GM21447 (cell line): Measurements from ENCODE around the gene BCOR.

Experiments
- ATAC-seq: cut with Tn5 transposase; IDR thresholded peaks from one replicate; pipeline ENCODE4 v1.9.1; 2021; ENCODE audit not compliant: unreplicated experiment

BCOR gene

DNA sequence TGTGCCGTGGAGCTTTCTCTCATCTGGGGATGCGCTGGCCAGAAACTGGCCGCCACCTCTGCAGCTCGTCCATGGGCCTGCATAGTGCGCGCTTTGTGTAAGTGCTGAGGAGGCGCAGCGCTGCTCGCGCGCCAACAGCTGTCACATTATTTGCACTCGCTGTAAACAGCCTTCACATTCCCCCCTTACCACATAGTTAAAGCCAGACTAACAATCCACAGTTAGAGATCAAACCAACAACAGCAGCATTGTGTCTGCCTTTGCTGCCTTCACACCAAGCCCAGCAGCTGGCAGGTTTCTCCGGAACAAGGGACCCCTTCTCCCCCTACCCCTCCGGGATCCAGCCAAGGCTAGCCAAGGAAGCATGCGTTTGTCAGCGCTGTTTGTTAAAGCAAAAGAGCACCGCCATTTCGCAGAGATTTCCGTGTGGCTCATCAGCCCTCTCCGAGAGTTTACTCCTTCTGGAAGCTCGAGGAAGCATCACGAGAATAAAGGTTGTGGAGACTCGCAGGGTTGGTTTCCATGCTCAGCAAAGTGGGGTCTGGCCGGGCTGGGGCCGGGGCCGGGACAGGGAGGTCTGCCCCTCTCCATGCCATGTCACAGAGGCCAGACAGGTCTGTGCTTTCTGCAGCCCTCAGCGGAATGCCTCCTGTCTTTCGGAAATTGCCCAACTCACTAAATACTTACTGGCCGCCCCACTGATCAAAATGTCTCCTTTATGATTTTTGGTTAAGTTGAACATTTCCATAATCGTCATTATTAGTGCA, 11.0 kb downstream of the BCOR start:
- no peak for ATAC-seq

DNA sequence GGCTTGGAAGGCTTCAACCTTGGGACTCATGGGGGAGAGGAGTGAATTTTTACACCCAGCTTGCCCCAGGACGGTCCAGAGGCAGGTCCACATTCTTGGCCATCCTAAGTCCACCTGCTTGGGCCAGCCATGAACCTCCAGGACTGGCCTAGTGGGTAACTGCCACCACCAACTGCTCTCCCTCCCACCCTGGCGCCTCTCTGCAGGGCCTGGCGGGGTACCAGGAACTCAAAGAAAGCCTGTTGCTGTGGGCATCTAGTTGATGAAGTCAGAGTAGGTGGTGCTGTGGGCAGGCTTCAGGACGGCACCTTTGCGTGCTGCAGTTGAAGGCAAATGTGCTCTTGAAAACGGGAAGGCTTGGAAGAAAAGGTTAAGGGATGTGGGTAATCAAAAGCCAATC, 12.0 kb downstream of the BCOR start:
- no peak for ATAC-seq

DNA sequence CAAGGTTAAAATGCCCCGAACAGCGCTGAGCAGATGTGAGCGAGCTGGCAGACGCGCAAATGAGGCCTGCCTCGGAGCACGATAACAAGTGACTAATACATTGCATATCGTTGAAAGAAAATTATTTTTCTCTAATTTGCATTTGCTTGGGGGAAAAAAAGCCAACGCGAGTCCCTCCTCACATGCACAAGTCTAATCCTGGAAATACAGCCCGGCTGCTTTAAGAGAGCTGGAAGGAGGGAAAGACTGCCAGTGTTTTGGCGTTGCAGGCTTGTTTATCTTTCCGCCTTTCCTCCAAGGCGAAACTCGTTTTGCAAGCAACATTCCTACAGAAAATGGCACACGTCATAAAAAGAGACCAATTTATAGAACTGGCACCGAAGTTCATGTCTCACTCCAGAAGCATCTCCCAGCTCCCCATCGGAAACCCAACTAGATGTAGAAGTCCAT, 12.6 kb downstream of the BCOR start:
- ATAC-seq, result no peak

DNA sequence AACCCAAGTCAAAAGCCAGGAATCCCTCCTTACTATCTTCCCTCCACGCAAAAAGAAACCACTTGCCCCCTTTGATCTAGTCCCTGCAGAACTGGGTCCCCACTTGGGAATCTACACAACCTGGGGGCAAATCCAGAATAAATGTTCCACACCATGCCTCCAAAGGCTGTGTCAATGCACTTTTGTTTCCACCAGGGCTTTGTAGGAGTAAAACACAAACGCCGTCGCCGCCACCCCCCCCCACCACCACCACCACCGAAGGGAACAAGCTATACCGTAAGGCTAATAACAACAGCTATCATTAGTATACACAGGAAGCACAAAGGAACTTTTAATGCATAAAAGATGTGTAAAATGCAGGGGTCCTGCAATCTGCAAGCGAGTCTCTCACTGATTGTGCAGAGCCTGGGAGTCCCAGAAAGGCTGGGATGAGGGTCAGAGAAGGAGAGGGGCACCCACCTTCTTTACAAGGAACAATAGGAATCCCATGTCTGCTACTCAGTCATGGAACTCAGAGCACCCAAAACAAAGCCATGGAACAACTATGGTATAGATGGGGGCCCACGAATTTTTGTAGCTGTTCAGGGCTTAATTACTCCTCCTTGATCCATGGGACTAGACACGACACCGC, 13.2 kb downstream of the BCOR start:
- ATAC-seq, result no peak

DNA sequence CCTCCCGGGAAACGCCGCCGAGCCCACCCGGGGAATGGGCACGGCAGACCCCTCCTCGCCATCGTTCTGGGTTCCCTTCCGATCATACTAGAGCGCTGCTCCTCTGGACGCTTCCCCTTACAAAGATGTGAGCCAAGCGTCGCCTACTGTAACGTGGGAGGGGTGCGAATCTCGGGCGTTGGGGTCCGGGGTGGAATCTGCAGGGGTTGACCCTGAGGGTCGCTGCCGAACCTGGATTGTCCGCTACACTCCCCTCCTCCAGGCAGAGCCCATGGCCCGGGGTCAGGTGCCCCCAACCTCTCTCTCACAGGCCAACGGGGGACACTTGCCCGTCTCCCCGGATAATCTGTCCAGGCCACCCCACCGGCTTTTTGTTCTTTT, 13.8 kb downstream of the BCOR start:
- ATAC-seq, result no peak

DNA sequence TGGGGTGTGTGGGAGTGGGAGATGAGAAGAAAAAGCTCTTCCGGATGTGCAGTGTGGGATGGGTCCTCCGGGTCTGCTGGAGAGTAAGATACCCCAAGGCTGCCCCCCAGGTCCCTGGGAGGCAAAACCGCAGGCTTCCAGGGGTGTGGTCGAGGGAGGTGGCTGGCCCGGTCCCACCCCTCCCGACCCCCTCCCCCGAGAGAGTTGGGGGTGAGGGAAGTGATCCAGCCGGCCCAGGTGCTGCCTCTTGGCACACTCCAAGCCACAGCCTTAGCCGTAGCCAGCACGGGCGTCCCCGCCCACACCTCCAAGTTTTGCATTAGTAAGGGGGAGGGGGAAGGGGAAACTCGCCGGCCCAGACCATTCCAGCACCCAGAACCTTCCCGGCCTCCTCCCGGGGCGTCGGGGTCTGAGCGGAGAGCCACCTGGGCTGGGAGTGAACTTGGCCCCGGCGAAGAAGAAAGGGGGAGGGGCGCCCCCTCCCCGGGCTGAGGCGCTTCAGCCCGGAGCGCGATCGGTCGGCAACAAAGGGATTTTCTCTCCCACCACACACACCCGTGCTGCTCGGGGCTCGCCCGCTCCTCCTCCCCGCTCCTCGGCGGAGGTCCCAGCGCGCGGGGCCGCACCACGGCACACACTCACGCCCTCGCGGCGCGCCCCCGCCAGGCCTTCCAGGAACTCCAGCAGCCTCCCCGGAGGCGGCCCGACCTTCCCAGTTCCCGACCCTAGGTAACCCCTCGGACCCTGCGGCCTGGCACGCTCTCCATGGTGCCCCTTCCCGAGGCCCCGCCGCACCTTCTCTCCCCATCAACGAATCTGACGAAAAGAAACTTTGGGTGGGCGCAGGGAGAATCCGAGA, 14.4 kb downstream of the BCOR start:
- no peak for ATAC-seq

DNA sequence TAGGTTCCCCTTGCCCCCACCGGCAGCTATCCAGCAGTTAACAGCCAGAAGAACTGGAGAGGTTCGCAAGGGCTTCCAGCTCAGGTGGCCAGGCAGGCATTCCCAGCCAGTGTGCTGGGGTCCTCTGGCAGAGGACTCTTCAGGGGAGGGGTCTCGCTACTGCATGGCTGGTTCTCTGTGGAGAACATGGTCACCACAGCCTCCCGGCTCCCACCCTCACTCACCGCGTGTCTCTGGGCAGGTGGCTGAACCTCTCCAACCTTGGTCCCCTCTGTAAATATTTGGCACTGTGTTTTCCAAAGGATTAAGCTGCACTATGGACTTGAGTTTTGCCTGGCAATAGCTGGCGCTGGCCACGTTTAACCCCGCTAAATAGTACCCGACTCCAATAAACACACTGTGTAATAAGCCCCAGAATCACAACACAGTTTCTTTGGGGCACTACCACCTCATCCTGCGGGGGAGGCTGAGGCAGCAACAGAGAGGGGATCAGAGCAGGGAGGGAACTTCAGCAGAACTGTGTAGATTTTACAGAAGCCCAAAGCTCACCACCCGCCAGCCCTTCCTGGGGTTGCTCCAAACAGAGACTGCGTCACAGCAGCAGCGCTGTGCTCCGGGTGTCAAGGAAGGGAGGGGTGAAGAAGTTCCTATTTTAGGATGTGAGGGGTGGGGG, 15.2 kb downstream of the BCOR start:
- no peak for ATAC-seq

DNA sequence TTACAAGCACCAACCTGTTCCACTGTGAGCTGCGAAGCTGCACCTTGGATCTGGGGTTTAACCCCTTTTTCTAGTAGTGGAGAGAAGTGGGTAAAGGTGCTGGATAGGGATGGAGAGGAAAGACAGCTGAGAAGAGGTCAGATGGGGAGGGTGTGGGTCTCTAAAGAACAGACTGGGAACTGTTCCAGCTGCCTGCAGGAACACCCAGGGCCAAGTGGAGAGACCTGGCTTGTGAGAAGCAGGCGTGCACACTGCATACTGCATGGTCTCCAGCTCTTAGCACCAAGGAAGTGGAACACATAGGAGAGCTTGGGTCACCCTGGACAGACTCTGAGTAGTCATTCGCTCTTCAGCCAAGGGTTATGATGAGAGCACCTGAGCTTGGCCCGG, 16.1 kb downstream of the BCOR start:
- ATAC-seq, result no peak

DNA sequence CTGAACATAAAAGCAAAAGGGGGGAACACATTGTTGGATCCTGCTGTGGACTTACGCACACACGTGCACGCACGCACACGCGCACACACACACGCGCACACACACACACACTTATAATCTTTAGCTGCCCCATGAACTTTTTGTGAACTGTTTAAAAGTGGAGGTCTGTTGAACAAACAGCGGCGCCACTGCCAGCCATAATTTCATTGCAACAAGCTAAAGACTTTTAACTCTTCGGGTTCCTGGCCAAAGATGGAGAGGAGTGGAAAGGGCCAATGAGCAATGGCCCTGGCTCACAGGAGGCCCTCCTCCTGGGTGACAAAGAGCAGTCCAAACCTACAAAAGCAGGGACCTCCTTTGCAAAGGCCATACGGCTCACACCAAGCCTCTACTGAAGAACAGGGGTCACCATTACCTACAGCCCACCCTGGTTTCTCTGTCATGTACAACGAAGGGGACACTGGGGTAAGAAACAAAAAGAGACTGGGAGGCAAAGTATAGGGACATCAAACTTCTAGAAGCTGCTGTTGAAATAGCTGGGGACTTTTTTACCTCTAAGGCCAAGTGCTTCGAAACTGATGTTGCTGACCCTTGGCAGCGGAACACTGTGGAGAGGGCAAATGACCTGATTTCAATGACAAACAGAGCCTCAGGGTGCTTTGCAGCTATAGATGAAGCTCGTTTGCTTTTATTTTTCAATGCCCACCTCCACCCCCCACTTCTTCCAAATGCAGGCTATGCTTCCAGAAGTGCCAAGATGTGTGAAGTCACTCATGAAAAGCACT, 16.7 kb downstream of the BCOR start:
- ATAC-seq, result no peak

DNA sequence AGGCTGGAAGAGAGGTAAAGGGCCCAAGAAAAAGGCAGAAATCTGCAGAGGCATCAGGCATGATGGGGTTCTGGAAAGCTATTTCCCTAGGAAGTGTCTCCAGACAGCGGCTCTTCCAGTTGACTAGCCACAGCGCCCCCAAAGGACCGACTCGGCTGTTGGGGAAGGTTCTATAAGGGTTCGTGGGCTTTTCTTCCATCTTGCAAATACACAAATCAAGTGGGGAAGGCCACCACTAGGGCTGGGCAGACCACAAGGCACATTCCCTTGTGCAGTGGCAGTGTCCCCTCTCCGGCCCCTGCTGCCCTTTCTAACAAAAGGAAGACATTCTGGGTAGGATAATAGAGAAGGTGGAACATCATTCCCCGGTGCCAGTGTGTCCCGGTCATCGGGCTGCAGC, 18.2 kb downstream of the BCOR start:
- no peak for ATAC-seq

DNA sequence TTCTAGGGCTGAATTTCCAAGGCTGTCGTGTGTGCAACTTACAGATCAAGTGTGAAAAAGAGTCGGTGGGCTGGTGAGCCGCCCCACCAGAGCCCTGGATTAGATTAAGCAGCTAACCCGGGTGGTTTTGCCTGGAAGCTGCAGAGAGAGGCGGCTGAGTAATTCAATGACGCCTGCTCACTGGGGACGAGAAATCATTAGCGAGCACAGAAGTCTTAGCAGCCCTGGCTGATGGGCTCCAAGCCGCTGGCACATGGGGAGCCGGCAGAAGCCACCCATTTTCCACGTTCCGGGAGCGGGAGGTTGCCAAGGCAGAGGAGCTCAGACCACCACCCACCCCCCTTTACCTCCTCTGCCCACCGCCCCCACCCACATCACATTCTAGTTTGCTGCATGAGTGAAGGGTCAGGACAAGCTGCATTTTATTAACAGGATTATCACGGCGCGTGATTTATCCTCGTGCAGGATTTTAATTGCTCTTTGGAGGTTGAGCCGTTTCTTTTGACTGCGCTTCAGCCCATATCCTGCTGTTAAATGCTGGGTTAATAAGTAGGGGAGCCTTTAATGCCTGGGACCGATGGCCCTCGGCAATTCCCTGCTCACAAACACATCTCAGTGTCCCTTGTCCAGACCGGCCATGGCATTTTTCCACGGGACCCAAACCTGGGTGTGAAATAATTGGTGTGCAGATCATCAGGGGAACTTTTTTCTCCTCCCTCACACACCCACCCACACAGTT, 19.1 kb downstream of the BCOR start:
- ATAC-seq, result no peak

DNA sequence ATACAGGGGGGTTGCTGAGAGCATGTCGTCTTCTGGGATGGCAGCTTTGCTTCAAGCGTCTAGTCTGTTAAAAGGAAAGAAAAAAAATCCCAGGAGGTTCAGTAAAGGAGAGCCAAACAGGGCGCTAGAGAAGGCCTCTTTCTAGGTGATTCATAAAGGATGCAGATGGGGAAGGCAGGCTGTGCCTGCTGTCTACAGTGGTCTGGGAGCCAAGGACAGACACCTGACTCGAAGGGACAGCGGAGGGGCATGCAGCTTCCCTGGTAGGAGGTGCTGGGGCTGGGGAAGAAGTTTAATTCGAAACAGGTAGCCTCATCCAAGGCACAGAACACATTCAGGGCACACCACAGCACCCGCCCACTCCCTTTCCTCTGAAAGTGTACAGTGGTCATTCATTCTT, 19.9 kb downstream of the BCOR start:
- ATAC-seq, result no peak

DNA sequence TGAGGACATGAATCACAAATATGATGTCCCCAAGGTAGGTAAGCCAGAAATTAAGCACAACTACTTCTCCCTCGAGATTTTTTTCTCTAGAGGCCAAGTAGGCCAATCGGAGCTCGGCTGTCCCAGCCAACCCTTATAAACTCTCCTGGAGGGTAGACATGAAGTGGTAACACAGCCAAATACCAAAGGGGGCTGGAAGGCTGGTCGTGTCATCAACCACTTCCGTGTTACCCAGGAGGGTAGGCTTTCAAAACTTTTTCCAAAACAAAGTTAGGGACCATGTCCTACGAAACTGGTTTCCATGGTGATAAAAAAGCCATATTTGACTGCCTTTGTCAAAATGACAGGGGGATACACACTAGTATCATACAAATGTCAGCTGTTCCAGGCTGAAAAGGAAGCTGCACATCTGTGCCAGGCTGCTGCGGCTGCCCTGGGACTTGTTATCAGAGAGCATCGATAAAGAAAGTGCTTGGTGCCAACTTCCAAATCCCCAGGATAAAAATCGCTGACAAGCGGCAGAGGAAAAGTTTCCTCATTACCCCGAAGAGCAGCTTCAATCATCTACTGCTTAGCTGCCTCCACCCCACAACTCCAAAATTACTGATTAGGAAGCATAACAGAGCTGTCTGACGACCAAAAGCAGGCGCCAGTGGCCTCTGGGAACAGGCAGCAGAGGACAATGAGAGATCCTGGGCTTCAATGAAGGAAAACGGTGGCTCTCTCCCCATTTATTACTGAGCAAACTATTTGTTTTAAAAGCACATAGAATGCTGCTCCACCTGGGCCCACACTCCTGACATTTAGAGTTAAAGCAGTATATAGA, 20.8 kb downstream of the BCOR start:
- no peak for ATAC-seq

DNA sequence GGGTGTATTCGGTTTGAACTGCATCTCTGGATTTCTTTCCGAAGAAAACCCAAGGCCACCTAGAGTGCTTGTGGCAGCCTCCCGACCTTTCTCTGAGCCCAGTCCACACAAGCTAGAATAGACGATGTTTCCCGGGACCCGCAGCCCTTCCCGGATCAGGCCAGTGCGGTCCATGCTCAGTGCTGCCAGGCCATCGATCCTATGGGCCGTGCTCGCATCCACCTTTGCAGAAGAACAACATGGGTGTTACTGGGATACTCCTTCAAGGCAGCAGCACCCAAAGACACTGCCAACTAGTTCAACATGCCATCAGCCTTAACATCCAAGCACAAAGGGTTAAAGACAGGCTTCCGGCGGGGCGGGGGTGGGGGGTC, 22.8 kb downstream of the BCOR start:
- no peak for ATAC-seq

DNA sequence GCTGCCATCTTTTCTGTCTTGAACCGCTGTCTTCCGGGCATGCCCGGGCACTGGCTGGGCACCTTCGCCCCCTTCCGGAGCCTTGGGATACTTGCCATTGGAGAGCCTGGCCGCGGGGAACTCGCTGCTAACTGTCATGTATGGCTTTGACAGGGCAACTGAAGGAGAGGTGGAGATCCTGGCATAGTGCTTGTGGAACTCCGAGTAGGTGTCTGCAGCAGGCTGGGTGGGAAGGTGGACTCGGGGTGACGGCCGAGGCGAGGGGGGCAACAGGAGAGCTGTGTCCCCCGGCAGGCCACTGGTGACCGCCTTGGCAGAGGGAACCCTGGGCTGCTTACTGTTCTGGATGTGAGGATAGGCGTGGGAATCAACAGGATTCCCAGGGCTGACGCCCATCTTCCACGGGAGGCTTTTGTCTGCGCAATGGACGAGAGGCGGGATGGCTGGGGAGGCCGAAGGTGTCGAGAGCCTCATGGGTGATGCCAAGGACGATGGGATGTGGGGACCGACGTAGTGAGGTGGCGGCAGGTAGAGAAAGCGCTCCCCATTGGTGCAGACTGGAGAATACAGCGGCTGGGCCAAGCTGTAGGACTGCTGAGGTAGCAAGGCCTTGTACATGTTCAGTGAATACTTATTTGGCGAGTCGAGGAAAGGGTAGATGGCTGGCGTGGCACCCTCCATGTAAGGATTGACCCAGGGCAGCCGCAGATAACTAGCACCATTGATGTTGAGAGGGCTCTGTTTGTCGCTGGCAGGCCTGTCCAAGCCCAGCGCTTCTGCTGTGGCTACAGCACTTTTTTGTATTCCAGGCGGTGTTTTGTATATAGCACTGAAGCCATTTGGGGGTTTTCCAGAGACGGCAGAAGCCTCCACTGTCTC, 23.4 kb downstream of the BCOR start:
- no peak for ATAC-seq

DNA sequence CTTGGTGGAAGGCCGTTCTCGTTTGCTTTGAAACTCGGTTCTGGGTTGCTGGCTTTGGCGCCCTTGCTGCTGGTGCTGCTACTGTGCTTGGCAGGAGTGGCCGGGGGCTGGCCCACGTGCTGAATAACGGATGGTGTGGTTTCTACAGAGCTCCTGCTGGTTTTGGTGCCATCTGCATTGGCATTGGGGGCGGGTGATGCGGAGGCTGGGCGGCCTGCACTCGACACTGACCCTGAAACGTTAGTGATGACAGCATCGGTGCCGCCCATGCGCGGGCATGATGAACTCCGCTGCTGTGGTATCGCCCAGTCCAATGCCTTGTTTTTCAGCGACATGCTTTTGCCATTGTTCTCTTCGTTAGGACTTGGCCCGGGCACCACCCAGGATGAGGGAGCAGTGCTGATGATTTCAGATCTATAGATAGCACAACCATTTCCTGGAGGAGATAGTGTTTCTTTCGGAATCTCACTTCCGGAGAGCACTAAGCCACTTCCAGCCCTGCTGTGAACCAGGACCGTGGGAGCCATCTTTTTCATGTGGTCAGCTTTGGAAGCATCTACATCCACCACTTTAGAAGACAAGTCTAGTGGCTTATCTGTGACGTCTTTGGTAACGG, 24.2 kb downstream of the BCOR start:
- no peak for ATAC-seq

DNA sequence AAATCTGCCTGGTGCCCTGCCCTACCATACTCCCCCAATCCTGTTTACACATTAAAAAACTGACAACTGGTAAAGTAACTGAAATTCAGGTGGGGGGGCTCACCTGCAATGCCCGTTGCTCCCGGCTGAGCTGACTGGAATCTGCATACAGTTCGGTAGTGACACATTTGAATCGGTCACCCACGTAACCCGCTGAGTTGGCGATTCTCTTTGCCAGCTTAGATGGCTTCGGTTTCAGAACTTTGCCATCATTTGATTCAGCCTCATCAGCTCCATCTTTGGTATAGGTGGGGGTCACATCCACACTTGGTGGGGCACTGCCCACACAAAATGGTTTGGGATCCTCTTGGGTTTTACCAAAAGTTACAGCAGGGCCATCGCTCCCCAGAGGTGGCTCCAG, 25.5 kb downstream of the BCOR start:
- no peak for ATAC-seq

DNA sequence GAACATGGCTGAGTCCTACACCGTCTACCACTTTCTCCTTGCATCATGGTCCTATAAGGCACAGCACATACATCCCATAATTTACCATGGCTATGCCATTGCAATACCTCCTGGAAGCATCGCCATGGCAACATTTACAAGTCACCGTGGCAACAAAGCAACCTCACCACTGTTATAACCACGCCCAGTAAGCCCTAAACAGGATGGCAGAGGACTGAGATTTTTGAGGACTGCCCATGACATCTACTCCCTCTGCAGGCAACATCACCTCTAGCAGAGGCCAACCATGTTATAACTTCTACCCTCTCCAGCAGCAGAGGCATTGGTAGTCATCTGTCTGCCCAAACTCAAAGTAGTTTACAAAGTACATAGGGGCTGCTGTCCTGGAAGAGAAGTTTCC, 29.7 kb downstream of the BCOR start:
- ATAC-seq, result no peak
